GM23338 (cell line): ENCODE results near the gene ZBTB34. TPM values are rescaled to one million over a fixed set of nuclear protein-coding genes. Genes with fewer than 3 reads are reported as not detected.
A peak's percentile ranks its signal among the peaks of the same experiment; 100 is the strongest.

Source experiments
- ATAC-seq: fragments of 200-7000 bp; cut with Tn5 transposase; 3 replicates; pipeline ENCODE4 v1.9.1; 2020
- DNase-seq: peaks from one replicate; pipeline ENCODE4 v3.0.0-alpha.2; 2015; ENCODE audit warnings: low spot score
- H2AFZ ChIP-seq: fragments of 200-600 bp; sonication (generic); 2 replicates; pipeline ENCODE4 v1.8.0; 2016; ENCODE audit warnings: antibody characterized with exemption, mild to moderate bottlenecking, moderate library complexity
- H3F3A ChIP-seq: fragments of 200-600 bp; sonication (generic); replicated peaks from 2 replicates; pipeline ENCODE4 v1.8.0; 2017; ENCODE audit warnings: antibody characterized with exemption, mixed run types, low read depth
- H3K27ac ChIP-seq: fragments of 200-600 bp; sonication (generic); 2 replicates; pipeline ENCODE4 v1.6.1; 2016; ENCODE audit warnings: low read depth
- H3K27me3 ChIP-seq: fragments of 200-600 bp; sonication (generic); 2 replicates; pipeline ENCODE4 v1.8.0; 2016; ENCODE audit warnings: mild to moderate bottlenecking, mixed run types, moderate library complexity; ENCODE audit not compliant: insufficient read depth
- H3K36me3 ChIP-seq: fragments of 200-600 bp; sonication (generic); 2 replicates; pipeline ENCODE4 v1.8.0; 2016; ENCODE audit warnings: mild to moderate bottlenecking; ENCODE audit not compliant: insufficient read depth
- H3K4me1 ChIP-seq: fragments of 200-600 bp; sonication (generic); 2 replicates; pipeline ENCODE4 v1.8.0; 2016; ENCODE audit warnings: mild to moderate bottlenecking, moderate library complexity; ENCODE audit not compliant: insufficient read depth
- H3K4me2 ChIP-seq: fragments of 200-600 bp; sonication (generic); 2 replicates; pipeline ENCODE4 v1.7.1; 2017; ENCODE audit warnings: mixed run types
- H3K4me3 ChIP-seq: fragments of 200-600 bp; sonication (generic); 2 replicates; pipeline ENCODE4 v1.6.1; 2016; ENCODE audit warnings: mixed run types
- H3K79me2 ChIP-seq: fragments of 200-600 bp; sonication (generic); replicated peaks from 2 replicates; pipeline ENCODE4 v1.8.0; 2017; ENCODE audit warnings: mild to moderate bottlenecking; ENCODE audit not compliant: insufficient read depth
- H3K9me2 ChIP-seq: fragments of 200-600 bp; sonication (generic); 2 replicates; pipeline ENCODE4 v1.8.0; 2017; ENCODE audit not compliant: insufficient read depth
- H4K20me1 ChIP-seq: fragments of 200-600 bp; sonication (generic); replicated peaks from 2 replicates; pipeline ENCODE4 v1.8.0; 2017; ENCODE audit warnings: mild to moderate bottlenecking; ENCODE audit not compliant: insufficient read depth
- H3K27ac Mint-ChIP-seq: 2 replicates; pipeline ENCODE4 v1.8.0; 2020; ENCODE audit warnings: inconsistent platforms, mild to moderate bottlenecking, moderate library complexity, mixed read lengths
- H3K27me3 Mint-ChIP-seq: 3 replicates; pipeline ENCODE4 v1.8.0; 2022; ENCODE audit warnings: low read depth, mild to moderate bottlenecking, moderate library complexity, mixed read lengths, inconsistent platforms; ENCODE audit not compliant: insufficient read depth, poor library complexity
- H3K36me3 Mint-ChIP-seq: 3 replicates; pipeline ENCODE4 v1.8.0; 2021; ENCODE audit warnings: low read depth, mild to moderate bottlenecking, inconsistent platforms, moderate library complexity, mixed read lengths
- H3K4me1 Mint-ChIP-seq: 3 replicates; pipeline ENCODE4 v1.8.0; 2020; ENCODE audit warnings: mild to moderate bottlenecking, inconsistent platforms, mixed read lengths
- H3K4me3 Mint-ChIP-seq: 3 replicates; pipeline ENCODE4 v1.8.0; 2021; ENCODE audit warnings: moderate library complexity, mild to moderate bottlenecking, inconsistent platforms, mixed read lengths
- H3K9me3 Mint-ChIP-seq: 3 replicates; pipeline ENCODE4 v1.8.0; 2020; ENCODE audit warnings: moderate library complexity, mild to moderate bottlenecking, inconsistent platforms, mixed read lengths
- JUNB ChIP-seq: IDR thresholded peaks from one replicate; pipeline ENCODE4 v1.6.1; 2016; ENCODE audit warnings: antibody characterized with exemption; ENCODE audit not compliant: unreplicated experiment
- POLR2AphosphoS5 ChIP-seq: IDR thresholded peaks from 2 replicates; pipeline ENCODE4 v1.6.1; 2016; ENCODE audit warnings: antibody characterized with exemption, low read depth
- polyA plus RNA-seq: library from polyadenylated mRNA; unstranded; fragments of >200 nt; fragmentation: Nextera tagmentation; extraction: Ambion mirVana; gene quantifications from 2 replicates; pipeline ENCODE4 v1.2.1, GENCODE V29; 2016
- total RNA-seq: library from RNA; depleted of rRNA; stranded (reverse); fragments of >200 nt; shearing (Covaris generic); gene quantifications from 2 replicates; pipeline ENCODE4 v1.2.3, GENCODE V29; 2014
- TF ChIP-seq, protein P1 (sequence below): fragments of 250-450 bp; sonication (Bioruptor Pico); IDR thresholded peaks from 2 replicates; pipeline ENCODE4 v1.5.0; 2020; ENCODE audit warnings: mild to moderate bottlenecking, moderate library complexity
- TF ChIP-seq, protein P2 (sequence below): IDR thresholded peaks from 2 replicates; pipeline ENCODE4 v1.6.1; 2016; ENCODE audit warnings: antibody characterized with exemption
- TF ChIP-seq, protein P3 (sequence below), 2 experiments: fragments of 200-600 bp in 1 of 2; sonication (generic) in 1 of 2; conservative IDR thresholded peaks; 2 replicates each; pipeline versions ENCODE4 v1.5.1 to v1.6.1; 2016 to 2017; ENCODE audit warnings: antibody characterized with exemption in 2 of 2, low read depth in 2 of 2, mild to moderate bottlenecking in 2 of 2, moderate library complexity in 1 of 2

Gene ZBTB34
- total and polyA plus RNA-seq, 2 experiments from 2014 or later = 6.4 to 21.9 TPM

DNA sequence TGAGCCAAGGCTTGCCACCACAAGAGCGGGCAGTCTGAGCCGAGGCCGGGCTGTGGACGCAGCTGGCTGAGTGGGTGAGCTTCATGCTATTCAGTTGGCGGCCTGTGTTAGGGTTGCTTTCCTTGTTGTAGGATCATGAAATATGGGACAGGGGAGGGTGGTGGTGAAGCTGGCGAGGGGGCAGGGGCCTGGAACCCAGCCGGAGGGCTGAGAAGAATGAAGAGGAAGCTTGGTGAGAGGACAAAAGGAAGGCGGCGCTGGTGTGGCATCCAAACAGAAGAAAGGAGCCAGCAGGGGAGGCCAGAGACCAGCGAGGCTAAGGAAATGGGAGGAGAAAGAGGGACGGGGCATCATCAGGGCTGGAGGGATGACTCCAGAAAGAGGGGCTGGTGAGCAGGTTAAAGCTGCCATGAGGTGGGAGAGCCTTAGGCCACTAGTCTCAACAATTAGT, 72.5 kb downstream of the ZBTB34 start:
- no peaks in the 10 kb centered on the region for H3K27me3 ChIP-seq
- TF ChIP-seq, protein P1, sequence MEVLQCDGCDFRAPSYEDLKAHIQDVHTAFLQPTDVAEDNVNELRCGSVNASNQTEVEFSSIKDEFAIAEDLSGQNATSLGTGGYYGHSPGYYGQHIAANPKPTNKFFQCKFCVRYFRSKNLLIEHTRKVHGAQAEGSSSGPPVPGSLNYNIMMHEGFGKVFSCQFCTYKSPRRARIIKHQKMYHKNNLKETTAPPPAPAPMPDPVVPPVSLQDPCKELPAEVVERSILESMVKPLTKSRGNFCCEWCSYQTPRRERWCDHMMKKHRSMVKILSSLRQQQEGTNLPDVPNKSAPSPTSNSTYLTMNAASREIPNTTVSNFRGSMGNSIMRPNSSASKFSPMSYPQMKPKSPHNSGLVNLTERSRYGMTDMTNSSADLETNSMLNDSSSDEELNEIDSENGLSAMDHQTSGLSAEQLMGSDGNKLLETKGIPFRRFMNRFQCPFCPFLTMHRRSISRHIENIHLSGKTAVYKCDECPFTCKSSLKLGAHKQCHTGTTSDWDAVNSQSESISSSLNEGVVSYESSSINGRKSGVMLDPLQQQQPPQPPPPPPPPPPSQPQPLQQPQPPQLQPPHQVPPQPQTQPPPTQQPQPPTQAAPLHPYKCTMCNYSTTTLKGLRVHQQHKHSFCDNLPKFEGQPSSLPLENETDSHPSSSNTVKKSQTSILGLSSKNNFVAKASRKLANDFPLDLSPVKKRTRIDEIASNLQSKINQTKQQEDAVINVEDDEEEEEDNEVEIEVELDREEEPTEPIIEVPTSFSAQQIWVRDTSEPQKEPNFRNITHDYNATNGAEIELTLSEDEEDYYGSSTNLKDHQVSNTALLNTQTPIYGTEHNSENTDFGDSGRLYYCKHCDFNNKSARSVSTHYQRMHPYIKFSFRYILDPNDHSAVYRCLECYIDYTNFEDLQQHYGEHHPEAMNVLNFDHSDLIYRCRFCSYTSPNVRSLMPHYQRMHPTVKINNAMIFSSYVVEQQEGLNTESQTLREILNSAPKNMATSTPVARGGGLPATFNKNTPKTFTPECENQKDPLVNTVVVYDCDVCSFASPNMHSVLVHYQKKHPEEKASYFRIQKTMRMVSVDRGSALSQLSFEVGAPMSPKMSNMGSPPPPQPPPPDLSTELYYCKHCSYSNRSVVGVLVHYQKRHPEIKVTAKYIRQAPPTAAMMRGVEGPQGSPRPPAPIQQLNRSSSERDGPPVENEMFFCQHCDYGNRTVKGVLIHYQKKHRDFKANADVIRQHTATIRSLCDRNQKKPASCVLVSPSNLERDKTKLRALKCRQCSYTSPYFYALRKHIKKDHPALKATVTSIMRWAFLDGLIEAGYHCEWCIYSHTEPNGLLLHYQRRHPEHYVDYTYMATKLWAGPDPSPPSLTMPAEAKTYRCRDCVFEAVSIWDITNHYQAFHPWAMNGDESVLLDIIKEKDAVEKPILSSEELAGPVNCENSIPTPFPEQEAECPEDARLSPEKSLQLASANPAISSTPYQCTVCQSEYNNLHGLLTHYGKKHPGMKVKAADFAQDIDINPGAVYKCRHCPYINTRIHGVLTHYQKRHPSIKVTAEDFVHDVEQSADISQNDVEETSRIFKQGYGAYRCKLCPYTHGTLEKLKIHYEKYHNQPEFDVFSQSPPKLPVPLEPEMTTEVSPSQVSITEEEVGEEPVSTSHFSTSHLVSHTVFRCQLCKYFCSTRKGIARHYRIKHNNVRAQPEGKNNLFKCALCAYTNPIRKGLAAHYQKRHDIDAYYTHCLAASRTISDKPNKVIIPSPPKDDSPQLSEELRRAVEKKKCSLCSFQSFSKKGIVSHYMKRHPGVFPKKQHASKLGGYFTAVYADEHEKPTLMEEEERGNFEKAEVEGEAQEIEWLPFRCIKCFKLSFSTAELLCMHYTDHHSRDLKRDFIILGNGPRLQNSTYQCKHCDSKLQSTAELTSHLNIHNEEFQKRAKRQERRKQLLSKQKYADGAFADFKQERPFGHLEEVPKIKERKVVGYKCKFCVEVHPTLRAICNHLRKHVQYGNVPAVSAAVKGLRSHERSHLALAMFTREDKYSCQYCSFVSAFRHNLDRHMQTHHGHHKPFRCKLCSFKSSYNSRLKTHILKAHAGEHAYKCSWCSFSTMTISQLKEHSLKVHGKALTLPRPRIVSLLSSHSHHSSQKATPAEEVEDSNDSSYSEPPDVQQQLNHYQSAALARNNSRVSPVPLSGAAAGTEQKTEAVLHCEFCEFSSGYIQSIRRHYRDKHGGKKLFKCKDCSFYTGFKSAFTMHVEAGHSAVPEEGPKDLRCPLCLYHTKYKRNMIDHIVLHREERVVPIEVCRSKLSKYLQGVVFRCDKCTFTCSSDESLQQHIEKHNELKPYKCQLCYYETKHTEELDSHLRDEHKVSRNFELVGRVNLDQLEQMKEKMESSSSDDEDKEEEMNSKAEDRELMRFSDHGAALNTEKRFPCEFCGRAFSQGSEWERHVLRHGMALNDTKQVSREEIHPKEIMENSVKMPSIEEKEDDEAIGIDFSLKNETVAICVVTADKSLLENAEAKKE (CRISPR knock-in tag) = peak; percentile 57
- no peak for TF ChIP-seq POLR2AphosphoS5
- TF ChIP-seq, protein P2, sequence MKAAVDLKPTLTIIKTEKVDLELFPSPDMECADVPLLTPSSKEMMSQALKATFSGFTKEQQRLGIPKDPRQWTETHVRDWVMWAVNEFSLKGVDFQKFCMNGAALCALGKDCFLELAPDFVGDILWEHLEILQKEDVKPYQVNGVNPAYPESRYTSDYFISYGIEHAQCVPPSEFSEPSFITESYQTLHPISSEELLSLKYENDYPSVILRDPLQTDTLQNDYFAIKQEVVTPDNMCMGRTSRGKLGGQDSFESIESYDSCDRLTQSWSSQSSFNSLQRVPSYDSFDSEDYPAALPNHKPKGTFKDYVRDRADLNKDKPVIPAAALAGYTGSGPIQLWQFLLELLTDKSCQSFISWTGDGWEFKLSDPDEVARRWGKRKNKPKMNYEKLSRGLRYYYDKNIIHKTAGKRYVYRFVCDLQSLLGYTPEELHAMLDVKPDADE = no peak
- TF ChIP-seq JUNB = no peak
- TF ChIP-seq, protein P3, sequence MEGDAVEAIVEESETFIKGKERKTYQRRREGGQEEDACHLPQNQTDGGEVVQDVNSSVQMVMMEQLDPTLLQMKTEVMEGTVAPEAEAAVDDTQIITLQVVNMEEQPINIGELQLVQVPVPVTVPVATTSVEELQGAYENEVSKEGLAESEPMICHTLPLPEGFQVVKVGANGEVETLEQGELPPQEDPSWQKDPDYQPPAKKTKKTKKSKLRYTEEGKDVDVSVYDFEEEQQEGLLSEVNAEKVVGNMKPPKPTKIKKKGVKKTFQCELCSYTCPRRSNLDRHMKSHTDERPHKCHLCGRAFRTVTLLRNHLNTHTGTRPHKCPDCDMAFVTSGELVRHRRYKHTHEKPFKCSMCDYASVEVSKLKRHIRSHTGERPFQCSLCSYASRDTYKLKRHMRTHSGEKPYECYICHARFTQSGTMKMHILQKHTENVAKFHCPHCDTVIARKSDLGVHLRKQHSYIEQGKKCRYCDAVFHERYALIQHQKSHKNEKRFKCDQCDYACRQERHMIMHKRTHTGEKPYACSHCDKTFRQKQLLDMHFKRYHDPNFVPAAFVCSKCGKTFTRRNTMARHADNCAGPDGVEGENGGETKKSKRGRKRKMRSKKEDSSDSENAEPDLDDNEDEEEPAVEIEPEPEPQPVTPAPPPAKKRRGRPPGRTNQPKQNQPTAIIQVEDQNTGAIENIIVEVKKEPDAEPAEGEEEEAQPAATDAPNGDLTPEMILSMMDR (conservative IDR thresholded peaks at IDR 0.05; ENCODE audit: low read depth in 2 of 2) = peak in 1 of 2 experiments; percentile 48; a peak in 2 of 4 replicates
- peaks cover 7% of the 10 kb centered on the region for H3K27me3 Mint-ChIP-seq
- 0 out of 2 replicates have a peak overlapping the region, but pooled peaks have one; percentile 59 for H3K27ac ChIP-seq
- no peak overlapping the region for H3K4me3 ChIP-seq
- H3K79me2 ChIP-seq = no peaks in the 10 kb centered on the region; the same call in 1 of the 2 replicates
- no peaks in the 10 kb centered on the region; the same call in 2 of the 3 replicates for H3K36me3 Mint-ChIP-seq
- DNase-seq (peak; percentile 60), ATAC-seq (peak; percentile 80)
- no peaks in the 10 kb centered on the region for H3K9me3 Mint-ChIP-seq
- H3K4me1 Mint-ChIP-seq = peaks cover 16% of the 10 kb centered on the region
- no peak overlapping the region for H3K27ac Mint-ChIP-seq
- no peaks in the 10 kb centered on the region for H3K36me3 ChIP-seq
- peaks cover 6% of the 10 kb centered on the region for H3K4me1 ChIP-seq
- H4K20me1 ChIP-seq = peaks cover 27% of the 10 kb centered on the region
- no peak overlapping the region for H3K4me2 ChIP-seq
- 0 out of 2 replicates have a peak, but pooled peaks cover 3% of the 10 kb centered on the region for H3K9me2 ChIP-seq
- H3K4me3 Mint-ChIP-seq = no peak overlapping the region
- no peaks in the 10 kb centered on the region for H3F3A ChIP-seq
- no peak overlapping the region for H2AFZ ChIP-seq
